ENCODE results near the gene ALKBH5. TPM values are rescaled to one million over a fixed set of nuclear protein-coding genes. Genes with fewer than 3 reads are reported as not detected.

ALKBH5 gene
- total RNA-seq, 1 experiment from 2014 or later, result 119 TPM

- intact Hi-C loops (cut with micrococcal nuclease; ENCODE audit: unreplicated experiment), result no loop called here
Observed at GRCh38 chr17:18226284-18226945, 42.8 kb downstream of the ALKBH5 start.

GRCh38 chr17:18227635-18228034, 44.0 kb downstream of the ALKBH5 start:
- POLR2A ChIA-PET (ENCODE audit: low non-redundant PET), result no interaction called here
- no peak for TF ChIP-seq CTCF (conservative IDR thresholded peaks at IDR 0.05; ENCODE audit: low read depth, low read length)
- no peak for TF ChIP-seq EZH2 (IDR thresholded peaks at IDR 0.05; ENCODE audit: borderline replicate concordance, low read depth, low read length, poor library complexity, severe bottlenecking)
- H3K27ac ChIP-seq (ENCODE audit: low read depth, low read length, poor library complexity, severe bottlenecking), result no peak overlapping the region

More at GRCh38 chr17:18226284-18226945, 42.8 kb downstream of the ALKBH5 start:
- TF ChIP-seq CTCF (conservative IDR thresholded peaks at IDR 0.05; ENCODE audit: low read depth, low read length), result no peak
- no peak for TF ChIP-seq EZH2 (IDR thresholded peaks at IDR 0.05; ENCODE audit: borderline replicate concordance, low read depth, low read length, poor library complexity, severe bottlenecking)
- Histone ChIP-seq H3K27me3 (replicated peaks; ENCODE audit: insufficient read depth, low read depth, low read length, poor library complexity) (no peaks in the 10 kb centered on the region), H3K4me3 (ENCODE audit: low read depth, low read length, poor library complexity, severe bottlenecking) (peak overlapping the region; percentile 94), H3K36me3 (ENCODE audit: insufficient read depth, low read length, poor library complexity, severe bottlenecking) (no peaks in the 10 kb centered on the region), H3K4me1 (ENCODE audit: insufficient read depth, low read length, poor library complexity, severe bottlenecking) (peaks cover 6% of the 10 kb centered on the region), H3K9me3 (ENCODE audit: low read depth, low read length, poor library complexity, severe bottlenecking) (no peaks in the 10 kb centered on the region), H3K27ac (ENCODE audit: low read depth, low read length, poor library complexity, severe bottlenecking) (peak overlapping the region; percentile 65)
- CTCF ChIA-PET, result no interaction called here
- POLR2A ChIA-PET (ENCODE audit: low non-redundant PET), result no interaction called here
- DNase-seq (ENCODE audit: low spot score), result no peak
- BruUV-seq (replicated peaks), result TSS peak; percentile 57

GRCh38 chr17:18228176-18228682, 44.6 kb downstream of the ALKBH5 start:
- no peak for TF ChIP-seq CTCF (conservative IDR thresholded peaks at IDR 0.05; ENCODE audit: low read depth, low read length)
- no peak for TF ChIP-seq EZH2 (IDR thresholded peaks at IDR 0.05; ENCODE audit: borderline replicate concordance, low read depth, low read length, poor library complexity, severe bottlenecking)
- intact Hi-C loops (cut with micrococcal nuclease; ENCODE audit: unreplicated experiment), result no loop called here
- peaks cover 6% of the 10 kb centered on the region for H3K4me1 ChIP-seq (ENCODE audit: insufficient read depth, low read length, poor library complexity, severe bottlenecking)
- BruUV-seq (replicated peaks), result no TSS peak
- H3K4me3 ChIP-seq (ENCODE audit: low read depth, low read length, poor library complexity, severe bottlenecking), result no peak overlapping the region
- POLR2A ChIA-PET (ENCODE audit: low non-redundant PET), result no interaction called here
- no peaks in the 10 kb centered on the region for H3K36me3 ChIP-seq (ENCODE audit: insufficient read depth, low read length, poor library complexity, severe bottlenecking)
- CTCF ChIA-PET, result no interaction called here
- no peak for DNase-seq (ENCODE audit: low spot score)
- H3K27ac ChIP-seq (ENCODE audit: low read depth, low read length, poor library complexity, severe bottlenecking), result no peak overlapping the region
- no peaks in the 10 kb centered on the region for H3K9me3 ChIP-seq (ENCODE audit: low read depth, low read length, poor library complexity, severe bottlenecking)
- H3K27me3 ChIP-seq (replicated peaks; ENCODE audit: insufficient read depth, low read depth, low read length, poor library complexity), result no peaks in the 10 kb centered on the region

More at GRCh38 chr17:18227635-18228034, 44.0 kb downstream of the ALKBH5 start:
- BruUV-seq (replicated peaks), result no TSS peak
- no peak for DNase-seq (ENCODE audit: low spot score)
- no peaks in the 10 kb centered on the region for H3K27me3 ChIP-seq (replicated peaks; ENCODE audit: insufficient read depth, low read depth, low read length, poor library complexity)
- no peaks in the 10 kb centered on the region for H3K9me3 ChIP-seq (ENCODE audit: low read depth, low read length, poor library complexity, severe bottlenecking)
- H3K36me3 ChIP-seq (ENCODE audit: insufficient read depth, low read length, poor library complexity, severe bottlenecking), result no peaks in the 10 kb centered on the region
- CTCF ChIA-PET, result no interaction called here
- intact Hi-C loops (cut with micrococcal nuclease; ENCODE audit: unreplicated experiment), result no loop called here
- no peak overlapping the region for H3K4me3 ChIP-seq (ENCODE audit: low read depth, low read length, poor library complexity, severe bottlenecking)
- peaks cover 6% of the 10 kb centered on the region for H3K4me1 ChIP-seq (ENCODE audit: insufficient read depth, low read length, poor library complexity, severe bottlenecking)

All from A673 (cell line).